Neutrophil (primary cell): Measurements from ENCODE around the gene USP5.

ENCODE experiments used
- H3K27ac ChIP-seq: fragments of 200-600 bp; sonication (generic); 2 replicates; pipeline ENCODE4 v1.5.1; 2016; ENCODE audit warnings: mild to moderate bottlenecking, moderate library complexity
- H3K27me3 ChIP-seq: fragments of 200-600 bp; sonication (generic); 2 replicates; pipeline ENCODE4 v1.6.0; 2016; ENCODE audit warnings: mild to moderate bottlenecking
- H3K36me3 ChIP-seq: fragments of 200-600 bp; sonication (generic); 2 replicates; pipeline ENCODE4 v1.5.1; 2017
- H3K4me1 ChIP-seq, 2 experiments: fragments of 200-600 bp in 1 of 2; sonication (generic) in 1 of 2; 1 replicate in 1 of 2; 2 replicates in 1 of 2; pipeline versions ENCODE4 v1.5.1 to v1.6.1; 2013 to 2016; ENCODE audit warnings: low read depth in 1 of 2, low read length in 1 of 2, mild to moderate bottlenecking in 1 of 2, moderate library complexity in 1 of 2; ENCODE audit not compliant: control insufficient read depth in 1 of 2, insufficient read depth in 1 of 2
- H3K4me3 ChIP-seq, 2 experiments: fragments of 200-600 bp in 1 of 2; sonication (generic) in 1 of 2; 1 replicate in 1 of 2; 2 replicates in 1 of 2; pipeline ENCODE4 v1.5.1; 2013 to 2016; ENCODE audit warnings: low read depth in 1 of 2, low read length in 1 of 2, mild to moderate bottlenecking in 1 of 2, moderate library complexity in 1 of 2
- H3K9me3 ChIP-seq: fragments of 200-600 bp; sonication (generic); 2 replicates; pipeline ENCODE4 v1.5.1; 2016
- CTCF ChIP-seq: fragments of 200-600 bp; sonication (generic); IDR thresholded peaks from 2 replicates; pipeline ENCODE4 v1.5.1; 2016; ENCODE audit warnings: antibody characterized with exemption

USP5 gene

GRCh38 chr12:6834254-6834653, 17.7 kb upstream of the USP5 start:
- no peak overlapping the region for H3K27ac ChIP-seq
- no peaks in the 10 kb centered on the region for H3K36me3 ChIP-seq
- peaks cover 19% of the 10 kb centered on the region for H3K27me3 ChIP-seq
- H3K4me1 ChIP-seq = peaks cover 6 to 8% of the 10 kb centered on the region in 2 experiments
- no peaks in the 10 kb centered on the region for H3K9me3 ChIP-seq
- TF ChIP-seq CTCF = no peak
- H3K4me3 ChIP-seq = no peak overlapping the region

GRCh38 chr12:6834873-6835272, 17.1 kb upstream of the USP5 start:
- no peaks in the 10 kb centered on the region for H3K36me3 ChIP-seq
- no peaks in the 10 kb centered on the region for H3K9me3 ChIP-seq
- peaks cover 3 to 4% of the 10 kb centered on the region in 2 experiments for H3K4me1 ChIP-seq
- no peak overlapping the region for H3K4me3 ChIP-seq
- H3K27me3 ChIP-seq = peaks cover 12% of the 10 kb centered on the region
- no peak overlapping the region for H3K27ac ChIP-seq
- TF ChIP-seq CTCF = no peak

DNA sequence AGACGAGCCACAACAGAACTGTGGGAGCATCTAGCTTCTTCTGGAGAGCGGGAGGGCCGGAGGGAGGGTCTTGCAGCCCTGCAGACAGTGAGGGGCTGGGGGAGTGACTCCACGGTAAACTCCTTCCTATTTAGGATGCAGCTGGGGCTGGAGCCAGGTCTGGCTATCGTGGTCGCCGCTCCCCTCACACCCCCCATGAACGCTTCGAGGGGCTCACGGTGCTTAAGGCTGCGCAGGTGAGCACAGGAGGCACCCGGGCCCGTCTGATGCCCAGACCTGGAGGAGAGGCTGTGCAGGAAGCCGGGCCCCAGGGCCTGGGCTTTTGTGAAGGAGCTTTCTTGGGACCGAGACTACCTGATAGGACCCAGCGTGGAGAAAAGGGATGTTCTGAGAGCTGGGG, 15.1 kb upstream of the USP5 start:
- Histone ChIP-seq H3K9me3 (no peaks in the 10 kb centered on the region), H3K36me3 (no peaks in the 10 kb centered on the region), H3K4me3 (no peak overlapping the region), H3K27ac (no peak overlapping the region), H3K4me1 (peaks cover 16 to 18% of the 10 kb centered on the region in 2 experiments), H3K27me3 (no peaks in the 10 kb centered on the region)
- TF ChIP-seq CTCF = no peak

GRCh38 chr12:6837370-6838060, 14.4 kb upstream of the USP5 start:
- Histone ChIP-seq H3K9me3 (no peaks in the 10 kb centered on the region), H3K27me3 (no peaks in the 10 kb centered on the region), H3K36me3 (no peaks in the 10 kb centered on the region), H3K4me3 (no peak overlapping the region), H3K4me1 (peaks cover 16 to 18% of the 10 kb centered on the region in 2 experiments), H3K27ac (no peak overlapping the region)
- no peak for TF ChIP-seq CTCF

- Histone ChIP-seq H3K27me3 (no peaks in the 10 kb centered on the region), H3K36me3 (no peaks in the 10 kb centered on the region), H3K4me1 (peaks cover 16 to 18% of the 10 kb centered on the region in 2 experiments)
These were observed 13.1 kb upstream of the USP5 start for GRCh38 chr12:6838854-6839253.

More at GRCh38 chr12:6838854-6839253, 13.1 kb upstream of the USP5 start:
- H3K4me3 ChIP-seq = no peak overlapping the region
- TF ChIP-seq CTCF = no peak
- no peaks in the 10 kb centered on the region for H3K9me3 ChIP-seq
- H3K27ac ChIP-seq = no peak overlapping the region
